NB4 (cell line): ENCODE results near the gene KLK15.

Experiments
- POLR2A ChIP-seq: IDR thresholded peaks from 2 replicates; pipeline ENCODE4 v1.6.1; 2011; ENCODE audit warnings: mild to moderate bottlenecking; ENCODE audit not compliant: insufficient read length; ENCODE audit errors: extremely low read depth
- TF ChIP-seq, protein P1 (sequence below): IDR thresholded peaks from one replicate; pipeline ENCODE4 v1.5.1; 2012; ENCODE audit warnings: low read depth, low read length
- TF ChIP-seq, protein P2 (sequence below): IDR thresholded peaks from 2 replicates; pipeline ENCODE4 v1.6.1; 2011; ENCODE audit warnings: low read depth, low read length

DNA sequence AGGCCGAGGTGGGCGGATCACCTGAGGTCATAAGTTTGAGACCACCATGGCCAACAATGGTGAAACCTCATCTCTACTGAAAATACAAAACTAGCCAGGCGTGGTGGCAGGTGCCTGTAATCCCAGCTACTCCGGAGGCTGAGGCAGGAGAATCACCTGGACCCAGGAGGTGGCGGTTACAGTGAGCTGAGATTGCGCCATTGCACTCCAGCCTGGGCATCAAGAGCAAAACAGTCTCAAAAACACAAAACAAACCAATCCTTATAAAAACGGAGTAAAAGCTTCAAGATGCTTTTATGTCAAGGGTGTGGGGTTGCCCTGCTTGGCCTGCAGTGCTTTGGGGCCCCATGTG is 36.0 kb downstream of the KLK15 start:
- no peak for TF ChIP-seq POLR2A
- TF ChIP-seq, protein P1, sequence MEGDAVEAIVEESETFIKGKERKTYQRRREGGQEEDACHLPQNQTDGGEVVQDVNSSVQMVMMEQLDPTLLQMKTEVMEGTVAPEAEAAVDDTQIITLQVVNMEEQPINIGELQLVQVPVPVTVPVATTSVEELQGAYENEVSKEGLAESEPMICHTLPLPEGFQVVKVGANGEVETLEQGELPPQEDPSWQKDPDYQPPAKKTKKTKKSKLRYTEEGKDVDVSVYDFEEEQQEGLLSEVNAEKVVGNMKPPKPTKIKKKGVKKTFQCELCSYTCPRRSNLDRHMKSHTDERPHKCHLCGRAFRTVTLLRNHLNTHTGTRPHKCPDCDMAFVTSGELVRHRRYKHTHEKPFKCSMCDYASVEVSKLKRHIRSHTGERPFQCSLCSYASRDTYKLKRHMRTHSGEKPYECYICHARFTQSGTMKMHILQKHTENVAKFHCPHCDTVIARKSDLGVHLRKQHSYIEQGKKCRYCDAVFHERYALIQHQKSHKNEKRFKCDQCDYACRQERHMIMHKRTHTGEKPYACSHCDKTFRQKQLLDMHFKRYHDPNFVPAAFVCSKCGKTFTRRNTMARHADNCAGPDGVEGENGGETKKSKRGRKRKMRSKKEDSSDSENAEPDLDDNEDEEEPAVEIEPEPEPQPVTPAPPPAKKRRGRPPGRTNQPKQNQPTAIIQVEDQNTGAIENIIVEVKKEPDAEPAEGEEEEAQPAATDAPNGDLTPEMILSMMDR: no peak
- TF ChIP-seq, protein P2, sequence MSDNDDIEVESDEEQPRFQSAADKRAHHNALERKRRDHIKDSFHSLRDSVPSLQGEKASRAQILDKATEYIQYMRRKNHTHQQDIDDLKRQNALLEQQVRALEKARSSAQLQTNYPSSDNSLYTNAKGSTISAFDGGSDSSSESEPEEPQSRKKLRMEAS: no peak
